Kidney (tissue), 14 donors: Measurements from ENCODE around the gene HPCAL1. TPM values are rescaled to one million over a fixed set of nuclear protein-coding genes. Genes with fewer than 3 reads are reported as not detected.

ENCODE experiments used
- DNase-seq, 5 donors: peaks; one replicate each; pipeline ENCODE4 v3.0.0-alpha.2; 2013 to 2020
- FAIRE-seq: peaks from 2 replicates; lab custom pipeline; 2012; peaks lifted over from hg19 to GRCh38; lab: Jason Lieb, UNC
- H3K27ac ChIP-seq, 2 donors: one replicate each; pipeline ENCODE4 v1.7.0; 2013; ENCODE audit warnings: low read depth in 2 of 2, low read length in 2 of 2, inconsistent platforms in 1 of 2
- H3K27me3 ChIP-seq: one replicate; pipeline ENCODE4 v1.7.1; 2013; ENCODE audit warnings: low read length, inconsistent platforms; ENCODE audit not compliant: control insufficient read depth, insufficient read depth
- H3K36me3 ChIP-seq, 3 donors: one replicate each; pipeline versions ENCODE4 v1.7.0 to v1.7.1; 2013; ENCODE audit warnings: low read length in 3 of 3, control low read depth in 1 of 3, inconsistent platforms in 1 of 3; ENCODE audit not compliant: insufficient read depth in 3 of 3, control insufficient read depth in 2 of 3
- H3K4me1 ChIP-seq, 3 donors: one replicate each; pipeline versions ENCODE4 v1.7.0 to v1.7.1; 2013; ENCODE audit warnings: low read length in 3 of 3, inconsistent platforms in 1 of 3, low read depth in 1 of 3; ENCODE audit not compliant: control insufficient read depth in 2 of 3, insufficient read depth in 2 of 3
- H3K4me3 ChIP-seq, 3 donors: one replicate each; pipeline versions ENCODE4 v1.7.0 to v1.8.1; 2013; ENCODE audit warnings: low read length in 3 of 3, control low read depth in 1 of 3, inconsistent platforms in 1 of 3
- H3K9ac ChIP-seq, 3 donors: one replicate each; pipeline versions ENCODE4 v1.7.0 to v1.7.1; 2013; ENCODE audit warnings: low read length in 3 of 3, control low read depth in 1 of 3, inconsistent platforms in 1 of 3
- H3K9me3 ChIP-seq, 3 donors: one replicate each; pipeline versions ENCODE4 v1.7.0 to v1.7.1; 2013; ENCODE audit warnings: low read length in 3 of 3, control low read depth in 1 of 3, inconsistent platforms in 1 of 3; ENCODE audit not compliant: control insufficient read depth in 2 of 3, insufficient read depth in 1 of 3
- intact Hi-C: fragments of 100-400 bp; cut with DNase I; formaldehyde crosslinking; loops from one replicate; pipeline ENCODE4 v1.11.1; 2022
- polyA plus RNA-seq: library from polyadenylated mRNA; stranded (reverse); fragments of 350-450 nt; fragmentation: Illumina TruSeq; extraction: RNeasy Lipid Tissue Mini Kit (QIAGEN cat#74804); gene quantifications from one replicate; pipeline ENCODE4 v1.2.3, GENCODE V29; 2014; ENCODE audit warnings: low read depth, low replicate concordance; ENCODE audit not compliant: insufficient read depth
- total RNA-seq: library from RNA; stranded (reverse); fragmentation: NEBNext Ultra II Directional; extraction: Animal tissue kit (Norgen Biotek cat#: 25700); gene quantifications from one replicate; pipeline ENCODE4 v1.2.1, GENCODE V29; 2021
- TF ChIP-seq, protein P1 (sequence below): IDR thresholded peaks from 3 replicates; pipeline ENCODE4 v1.5.1; 2012; ENCODE audit warnings: mild to moderate bottlenecking, moderate library complexity, borderline replicate concordance; ENCODE audit not compliant: insufficient read depth; ENCODE audit errors: extremely low read depth
- donor health status: control.
- donor health status: control.
- donor health status: control.
- donor health status: control.
- donor health status: control.
- donor health status: DM: yes; HTN: yes; CAD: no.
- donor health status: Normal renal cell carcinoma (clear cell type).

The HPCAL1 gene
- total and polyA plus RNA-seq, 2 donors from 2014 or later: 47.3 to 121 TPM

DNA sequence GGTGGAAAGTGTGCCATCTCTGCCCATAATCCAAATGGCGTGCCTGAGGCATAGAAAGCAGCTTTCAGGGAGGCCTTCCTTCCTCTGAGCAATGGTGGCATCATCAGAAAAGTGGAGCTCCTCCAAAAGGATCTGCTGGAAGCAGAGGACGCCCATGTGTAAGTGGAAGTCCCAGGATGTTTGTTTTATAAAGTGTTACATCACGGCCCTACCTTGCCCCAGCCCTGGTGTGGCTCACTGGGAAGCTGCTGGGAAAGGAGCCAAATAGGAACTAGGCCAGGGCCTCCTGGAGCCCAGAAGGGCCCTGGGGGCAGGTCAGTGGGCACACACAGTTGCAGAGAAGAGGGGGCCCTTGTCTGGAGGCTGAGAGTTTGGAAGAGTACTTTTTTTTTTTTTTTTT is 149.6 kb downstream of the HPCAL1 start:
- DNase-seq (no peak), FAIRE-seq (no peak)
- H3K4me3 ChIP-seq: no peak overlapping the region
- H3K36me3 ChIP-seq: no peaks in the 10 kb centered on the region
- TF ChIP-seq, protein P1, sequence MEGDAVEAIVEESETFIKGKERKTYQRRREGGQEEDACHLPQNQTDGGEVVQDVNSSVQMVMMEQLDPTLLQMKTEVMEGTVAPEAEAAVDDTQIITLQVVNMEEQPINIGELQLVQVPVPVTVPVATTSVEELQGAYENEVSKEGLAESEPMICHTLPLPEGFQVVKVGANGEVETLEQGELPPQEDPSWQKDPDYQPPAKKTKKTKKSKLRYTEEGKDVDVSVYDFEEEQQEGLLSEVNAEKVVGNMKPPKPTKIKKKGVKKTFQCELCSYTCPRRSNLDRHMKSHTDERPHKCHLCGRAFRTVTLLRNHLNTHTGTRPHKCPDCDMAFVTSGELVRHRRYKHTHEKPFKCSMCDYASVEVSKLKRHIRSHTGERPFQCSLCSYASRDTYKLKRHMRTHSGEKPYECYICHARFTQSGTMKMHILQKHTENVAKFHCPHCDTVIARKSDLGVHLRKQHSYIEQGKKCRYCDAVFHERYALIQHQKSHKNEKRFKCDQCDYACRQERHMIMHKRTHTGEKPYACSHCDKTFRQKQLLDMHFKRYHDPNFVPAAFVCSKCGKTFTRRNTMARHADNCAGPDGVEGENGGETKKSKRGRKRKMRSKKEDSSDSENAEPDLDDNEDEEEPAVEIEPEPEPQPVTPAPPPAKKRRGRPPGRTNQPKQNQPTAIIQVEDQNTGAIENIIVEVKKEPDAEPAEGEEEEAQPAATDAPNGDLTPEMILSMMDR: no peak
- H3K9me3 ChIP-seq: no peaks in the 10 kb centered on the region
- peak overlapping the region in 1 of 2 donors; percentile 3 for H3K27ac ChIP-seq
- H3K9ac ChIP-seq: no peak overlapping the region
- H3K27me3 ChIP-seq: no peaks in the 10 kb centered on the region
- H3K4me1 ChIP-seq: peaks cover 2 to 10% (median 4%) of the 10 kb centered on the region in 3 donors
- intact Hi-C loops: no loop called here

DNA sequence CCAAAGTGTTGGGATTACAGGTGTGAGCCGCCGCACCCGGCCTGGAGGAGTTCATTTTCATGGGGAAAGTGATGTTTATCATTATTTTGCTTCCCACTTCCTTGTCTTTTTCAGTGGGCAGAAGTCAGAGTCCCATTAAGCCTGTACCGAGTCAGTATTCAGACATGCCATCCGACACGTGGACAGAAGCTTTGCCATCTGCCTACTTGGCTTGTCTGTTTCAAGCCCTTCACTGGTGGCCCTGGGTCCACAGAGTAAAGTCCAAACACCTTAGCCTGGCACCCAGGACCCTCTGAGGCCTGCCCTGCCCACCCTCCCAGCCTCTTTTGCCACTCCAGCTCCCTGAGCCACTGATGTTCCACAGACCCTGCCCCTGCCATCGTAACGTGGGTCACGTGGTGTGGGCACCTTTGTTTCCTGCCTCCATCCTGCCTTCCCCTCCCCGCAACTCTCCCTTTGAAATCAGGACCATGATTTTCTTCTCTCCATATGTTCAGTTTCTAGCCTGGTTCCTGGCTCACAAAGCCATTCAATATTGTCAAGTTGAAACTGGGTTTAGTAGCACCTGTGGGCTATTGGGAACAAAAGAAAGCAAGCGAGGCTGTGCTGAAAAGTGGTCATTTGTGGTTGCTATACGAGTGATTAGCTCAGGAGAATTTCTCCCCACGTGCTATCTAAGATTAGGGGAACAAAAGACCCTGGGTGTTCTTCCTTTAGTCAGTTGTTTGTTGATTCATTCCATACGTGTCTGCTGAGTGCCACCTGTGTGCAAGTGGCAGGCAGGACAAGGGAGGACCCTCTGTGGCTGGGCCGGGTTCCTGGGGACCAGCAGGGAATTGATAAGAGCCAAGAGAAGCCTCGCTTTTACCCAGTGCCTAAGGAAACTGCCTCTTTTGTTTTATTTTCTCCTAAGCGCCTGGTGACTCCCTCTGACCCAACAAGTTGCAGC is 150.5 kb downstream of the HPCAL1 start:
- intact Hi-C loops: no loop called here
- TF ChIP-seq, protein P1: no peak
- H3K27ac ChIP-seq: no peak overlapping the region
- H3K4me1 ChIP-seq: peaks cover 2 to 10% (median 4%) of the 10 kb centered on the region in 3 donors
- no peaks in the 10 kb centered on the region for H3K36me3 ChIP-seq
- no peaks in the 10 kb centered on the region for H3K27me3 ChIP-seq
- FAIRE-seq: no peak
- H3K9ac ChIP-seq: no peak overlapping the region
- no peaks in the 10 kb centered on the region for H3K9me3 ChIP-seq
- DNase-seq: no peak
- H3K4me3 ChIP-seq: no peak overlapping the region

DNA sequence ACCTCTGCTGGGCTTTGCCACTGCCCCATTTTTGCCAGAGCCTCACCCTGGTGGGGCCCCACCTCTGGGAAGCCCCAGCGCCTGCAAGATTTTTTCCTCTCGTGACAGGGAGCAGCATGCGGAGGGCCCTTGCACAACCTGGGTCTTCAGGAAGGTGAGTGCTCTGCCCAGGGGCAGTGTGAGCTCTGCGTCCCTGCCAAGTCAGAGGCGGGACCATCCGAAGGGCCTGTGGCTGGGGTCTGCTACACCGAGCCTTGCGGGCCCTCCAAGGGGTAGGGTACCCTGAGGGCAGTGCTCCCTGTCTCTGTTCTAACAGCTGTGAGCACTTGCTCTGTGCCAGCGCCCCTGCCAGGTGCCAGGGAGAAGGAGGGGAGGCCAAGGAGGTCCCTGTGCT is 151.2 kb downstream of the HPCAL1 start:
- Histone ChIP-seq H3K4me1 (peaks cover 2 to 6% (median 4%) of the 10 kb centered on the region in 3 donors), H3K36me3 (no peaks in the 10 kb centered on the region), H3K4me3 (no peak overlapping the region), H3K27ac (no peak overlapping the region), H3K27me3 (no peaks in the 10 kb centered on the region), H3K9ac (no peak overlapping the region), H3K9me3 (no peaks in the 10 kb centered on the region)
- DNase-seq (no peak), FAIRE-seq (no peak)
- intact Hi-C loops: no loop called here
- TF ChIP-seq, protein P1: no peak
